GM12872 (cell line): ENCODE data around the gene PPP6R3.

ENCODE experiments used
- CTCF ChIP-seq: IDR thresholded peaks from 3 replicates; pipeline ENCODE4 v1.5.1; 2011; ENCODE audit warnings: low read depth, mild to moderate bottlenecking, low read length, moderate library complexity; ENCODE audit not compliant: insufficient read depth

The PPP6R3 gene

DNA sequence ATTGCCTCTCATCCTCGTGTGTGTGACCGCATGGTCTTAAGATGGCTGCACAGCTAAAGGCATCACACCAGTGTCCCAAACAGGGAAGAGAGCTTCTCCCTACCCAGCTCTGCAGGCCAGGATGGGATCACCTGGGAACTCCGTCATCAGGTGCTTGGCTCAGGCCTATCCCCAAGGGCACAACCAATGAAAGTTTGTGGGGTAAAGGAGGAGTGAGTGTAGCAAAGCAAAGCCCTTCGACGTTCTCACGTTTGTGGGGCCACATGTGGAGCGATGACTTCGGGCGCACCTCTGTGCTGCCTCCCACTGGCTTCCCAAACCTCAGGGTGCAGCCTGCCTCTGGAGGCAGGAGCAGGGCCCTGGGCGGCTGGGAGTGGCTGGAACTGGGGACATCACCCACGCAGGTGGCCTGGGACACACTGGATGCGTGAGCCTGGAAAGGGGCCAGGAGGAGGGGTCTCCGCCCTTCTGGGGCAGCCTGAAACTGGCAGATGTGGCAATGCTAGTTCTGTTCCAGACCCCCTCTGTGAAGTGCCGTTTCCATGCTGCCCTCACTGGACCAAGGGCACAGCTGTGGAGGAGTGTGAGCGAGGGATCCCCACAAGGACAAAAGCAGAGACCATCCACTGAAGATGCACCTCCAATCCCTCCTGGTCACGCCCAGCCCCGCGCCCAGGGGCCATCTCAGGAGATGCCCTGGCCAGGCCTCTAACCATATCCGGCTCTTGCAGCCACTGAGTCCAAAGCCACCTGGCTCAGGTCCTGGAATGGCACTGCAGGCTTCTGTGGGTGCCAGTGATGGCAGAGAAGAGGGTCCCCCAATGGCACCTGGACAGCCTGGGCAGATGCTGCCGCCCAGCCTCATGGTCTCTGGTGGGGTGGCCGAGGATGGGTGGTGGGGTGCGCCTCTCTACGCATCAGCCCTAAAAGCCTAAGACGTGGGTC is 193.2 kb downstream of the PPP6R3 start:
- no peak for TF ChIP-seq CTCF

- TF ChIP-seq CTCF = no peak
Observed at GRCh38 chr11:68654978-68655377, 194.4 kb downstream of the PPP6R3 start.

DNA sequence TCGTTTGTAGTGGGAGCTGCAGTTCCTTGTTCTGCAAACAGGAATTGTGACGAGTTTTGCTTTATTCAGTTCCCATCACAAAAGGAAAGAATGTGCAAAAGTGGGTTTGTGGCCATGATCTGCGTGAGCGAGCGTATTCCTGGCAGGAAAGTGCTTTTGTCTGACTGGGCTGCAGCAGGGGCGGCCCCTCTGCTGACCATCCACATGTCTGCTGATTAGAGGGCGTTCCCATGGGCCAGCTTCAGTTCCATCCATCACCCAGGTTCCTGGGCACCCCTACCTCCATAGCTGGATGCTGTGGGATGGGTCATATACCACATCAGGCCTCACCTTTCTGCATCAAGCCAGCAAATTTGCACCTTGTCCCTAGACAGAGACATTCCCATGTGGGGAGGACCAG is 194.9 kb downstream of the PPP6R3 start:
- TF ChIP-seq CTCF = no peak

DNA sequence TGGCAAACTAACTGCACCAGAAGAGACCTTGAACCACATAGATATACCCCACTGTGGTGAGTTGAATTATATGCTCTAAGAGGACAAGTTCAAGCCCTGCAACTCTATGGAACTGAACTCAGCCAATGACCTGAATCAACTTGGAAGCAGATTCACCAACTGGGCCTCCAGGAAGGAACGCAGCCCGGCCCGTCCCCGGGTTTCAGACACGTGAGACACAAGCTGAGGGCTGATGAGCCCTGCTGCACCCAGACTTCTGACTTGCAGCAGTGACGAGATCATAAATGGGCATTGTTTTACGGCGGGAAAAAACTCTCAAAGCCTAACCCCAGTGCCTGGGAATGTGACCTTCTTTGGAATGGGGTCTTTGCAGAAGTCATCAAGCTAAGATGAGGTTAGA is 195.3 kb downstream of the PPP6R3 start:
- no peak for TF ChIP-seq CTCF

GRCh38 chr11:68657021-68657780 is 196.6 kb downstream of the PPP6R3 start:
- TF ChIP-seq CTCF = no peak

DNA sequence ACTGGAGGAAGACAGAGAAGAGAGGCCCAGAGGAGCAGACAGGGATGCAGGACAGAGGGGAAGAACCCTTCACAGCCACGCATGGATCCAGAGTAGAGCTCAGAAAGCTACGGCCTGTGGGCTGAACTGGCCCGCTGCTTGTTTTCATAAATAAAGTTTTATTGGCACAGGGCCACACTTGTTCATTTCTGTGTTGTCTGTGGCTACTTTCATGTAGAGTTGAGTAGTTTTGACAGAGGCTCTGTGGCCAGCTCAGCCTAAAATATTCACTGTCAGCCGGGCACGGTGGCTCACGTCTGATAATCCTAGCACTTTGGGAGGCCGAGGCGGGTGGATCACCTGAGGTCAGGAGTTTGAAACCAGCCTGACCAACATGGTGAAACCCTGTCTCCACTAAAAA is 197.5 kb downstream of the PPP6R3 start:
- no peak for TF ChIP-seq CTCF

DNA sequence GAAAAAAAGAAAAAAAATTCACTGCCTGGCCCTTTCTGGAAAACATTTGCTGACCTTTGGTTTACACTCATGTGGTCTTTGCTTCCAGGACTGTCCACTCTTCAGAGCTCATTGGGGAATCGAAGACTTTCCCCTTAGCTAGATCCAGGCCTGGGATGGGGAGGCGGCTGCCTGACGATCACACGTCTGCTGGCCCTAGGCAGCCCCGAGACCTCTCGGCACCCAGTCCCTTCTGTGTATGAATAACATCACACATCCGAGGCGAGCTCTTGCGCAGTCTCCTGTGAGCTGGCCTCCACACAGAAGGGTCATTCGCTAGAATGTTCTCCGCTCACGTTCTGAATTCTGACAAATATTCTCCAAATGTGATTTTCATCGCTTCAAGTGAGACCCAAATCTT is 198.1 kb downstream of the PPP6R3 start:
- no peak for TF ChIP-seq CTCF
